Ascending aorta (tissue), 2 donors: ENCODE data around the gene CHPF2. TPM values are rescaled to one million over a fixed set of nuclear protein-coding genes. Genes with fewer than 3 reads are reported as not detected.

ENCODE experiments used
- DNase-seq, 2 donors: peaks; one replicate each; pipeline ENCODE4 v3.0.0-alpha.2; 2019; ENCODE audit warnings: low spot score in 2 of 2
- H3K27ac ChIP-seq, 2 donors: fragments of 200-600 bp; sonication (generic); one replicate each; pipeline ENCODE4 v1.5.1; 2016 to 2017; ENCODE audit warnings: mild to moderate bottlenecking in 1 of 2
- H3K27me3 ChIP-seq: fragments of 200-600 bp; sonication (generic); one replicate; pipeline ENCODE4 v1.5.1; 2017
- H3K36me3 ChIP-seq, 2 donors: fragments of 200-600 bp; sonication (generic); one replicate each; pipeline ENCODE4 v1.5.1; 2016
- H3K4me1 ChIP-seq, 2 donors: fragments of 200-600 bp; sonication (generic); one replicate each; pipeline ENCODE4 v1.5.1; 2016 to 2017; ENCODE audit warnings: mild to moderate bottlenecking in 1 of 2
- H3K4me3 ChIP-seq, 2 donors: fragments of 200-600 bp; sonication (generic); one replicate each; pipeline ENCODE4 v1.5.1; 2016 to 2017; ENCODE audit warnings: mild to moderate bottlenecking in 1 of 2
- H3K9me3 ChIP-seq, 2 donors: fragments of 200-600 bp; sonication (generic); one replicate each; pipeline ENCODE4 v1.5.1; 2016
- intact Hi-C: fragments of 100-400 bp; cut with DNase I; formaldehyde crosslinking; loops from one replicate; pipeline ENCODE4 v1.15.1; 2023
- total RNA-seq: library from RNA; depleted of rRNA; stranded (reverse); fragments of >200 nt; gene quantifications from one replicate; pipeline ENCODE4 v1.1.0, GENCODE V29; 2016
- TF ChIP-seq, protein P1 (sequence below), 3 experiments: fragments of 200-600 bp in 2 of 3; fragments of 450-650 bp in 1 of 3; sonication (generic) in 2 of 3; IDR thresholded peaks; one replicate each; pipeline ENCODE4 v1.5.1; 2016 to 2019; ENCODE audit warnings: antibody characterized with exemption in 3 of 3, mild to moderate bottlenecking in 1 of 3, moderate library complexity in 1 of 3

Gene CHPF2
- total RNA-seq, 1 donor from 2014 or later: 40.3 TPM

GRCh38 chr7:151188252-151188542 lies 44.1 kb upstream of the CHPF2 start:
- no peaks in the 10 kb centered on the region for H3K36me3 ChIP-seq
- H3K4me3 ChIP-seq: no peak overlapping the region
- no peaks in the 10 kb centered on the region for H3K27me3 ChIP-seq
- intact Hi-C loops: no loop called here
- H3K27ac ChIP-seq: no peak overlapping the region
- TF ChIP-seq, protein P1, sequence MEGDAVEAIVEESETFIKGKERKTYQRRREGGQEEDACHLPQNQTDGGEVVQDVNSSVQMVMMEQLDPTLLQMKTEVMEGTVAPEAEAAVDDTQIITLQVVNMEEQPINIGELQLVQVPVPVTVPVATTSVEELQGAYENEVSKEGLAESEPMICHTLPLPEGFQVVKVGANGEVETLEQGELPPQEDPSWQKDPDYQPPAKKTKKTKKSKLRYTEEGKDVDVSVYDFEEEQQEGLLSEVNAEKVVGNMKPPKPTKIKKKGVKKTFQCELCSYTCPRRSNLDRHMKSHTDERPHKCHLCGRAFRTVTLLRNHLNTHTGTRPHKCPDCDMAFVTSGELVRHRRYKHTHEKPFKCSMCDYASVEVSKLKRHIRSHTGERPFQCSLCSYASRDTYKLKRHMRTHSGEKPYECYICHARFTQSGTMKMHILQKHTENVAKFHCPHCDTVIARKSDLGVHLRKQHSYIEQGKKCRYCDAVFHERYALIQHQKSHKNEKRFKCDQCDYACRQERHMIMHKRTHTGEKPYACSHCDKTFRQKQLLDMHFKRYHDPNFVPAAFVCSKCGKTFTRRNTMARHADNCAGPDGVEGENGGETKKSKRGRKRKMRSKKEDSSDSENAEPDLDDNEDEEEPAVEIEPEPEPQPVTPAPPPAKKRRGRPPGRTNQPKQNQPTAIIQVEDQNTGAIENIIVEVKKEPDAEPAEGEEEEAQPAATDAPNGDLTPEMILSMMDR (IDR thresholded peaks at IDR 0.05): no peak
- H3K4me1 ChIP-seq: no peaks in the 10 kb centered on the region
- no peaks in the 10 kb centered on the region for H3K9me3 ChIP-seq
- DNase-seq: no peak

DNA sequence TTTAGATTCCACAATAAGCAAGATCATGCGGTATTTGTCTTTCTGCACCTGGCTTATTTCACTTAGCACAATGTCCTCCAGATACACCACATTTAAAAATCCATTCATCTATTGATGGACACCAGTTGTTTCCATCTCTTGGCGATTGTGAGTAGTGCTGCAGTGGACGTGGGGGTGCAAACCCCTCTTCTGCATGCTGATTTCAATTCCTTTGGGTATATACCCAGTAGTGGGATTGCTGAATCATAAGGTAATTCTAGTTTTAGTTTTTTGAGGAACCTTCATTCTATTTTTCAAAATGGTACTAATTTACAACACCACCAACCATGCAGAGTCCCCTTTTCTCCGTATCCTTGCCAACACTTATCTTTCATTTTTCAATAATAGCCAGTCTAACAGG lies 43.2 kb upstream of the CHPF2 start:
- DNase-seq: no peak
- H3K4me1 ChIP-seq: no peaks in the 10 kb centered on the region

GRCh38 chr7:151191544-151191943 lies 40.7 kb upstream of the CHPF2 start:
- intact Hi-C loops: no loop called here
- DNase-seq: no peak
- Histone ChIP-seq H3K4me3 (no peak overlapping the region), H3K9me3 (no peaks in the 10 kb centered on the region), H3K4me1 (no peaks in the 10 kb centered on the region), H3K36me3 (no peaks in the 10 kb centered on the region), H3K27ac (no peak overlapping the region), H3K27me3 (no peaks in the 10 kb centered on the region)
- TF ChIP-seq, protein P1 (IDR thresholded peaks at IDR 0.05): no peak

More for the DNA sequence above, 43.2 kb upstream of the CHPF2 start:
- Histone ChIP-seq H3K27me3 (no peaks in the 10 kb centered on the region), H3K36me3 (no peaks in the 10 kb centered on the region), H3K9me3 (no peaks in the 10 kb centered on the region), H3K4me3 (no peak overlapping the region), H3K27ac (no peak overlapping the region)
- intact Hi-C loops: no loop called here
- TF ChIP-seq, protein P1 (IDR thresholded peaks at IDR 0.05): no peak

DNA sequence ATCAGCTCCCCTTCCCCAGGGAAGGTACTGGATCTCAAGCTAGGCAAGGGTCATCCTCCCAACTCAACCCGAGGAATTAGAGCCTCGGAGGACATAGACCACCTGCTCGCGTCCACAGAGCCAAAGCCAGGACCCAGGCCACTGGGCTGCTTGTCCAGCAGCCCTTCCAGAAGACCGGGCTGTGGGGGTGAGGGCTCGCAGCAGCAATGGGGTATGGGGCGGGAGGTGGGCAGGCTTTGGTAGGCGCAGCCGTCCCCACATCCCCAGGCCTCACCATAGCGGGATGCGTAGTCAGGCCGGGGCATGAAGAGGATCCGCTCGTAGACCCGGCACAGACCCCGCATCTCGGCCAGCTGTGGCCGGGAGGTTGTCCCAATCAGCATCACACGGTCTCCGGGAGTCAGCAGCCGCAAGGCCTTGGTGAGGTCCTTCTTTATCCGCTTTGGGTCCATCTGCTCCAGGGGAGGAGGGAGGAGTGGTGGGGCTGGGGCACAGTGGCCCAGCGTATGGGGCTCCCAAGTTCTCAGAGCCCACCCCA lies 40.2 kb upstream of the CHPF2 start:
- DNase-seq: no peak
- H3K27ac ChIP-seq: no peak overlapping the region
- no peak overlapping the region for H3K4me3 ChIP-seq
- H3K9me3 ChIP-seq: no peaks in the 10 kb centered on the region
- H3K36me3 ChIP-seq: no peaks in the 10 kb centered on the region
- intact Hi-C loops: no loop called here
- no peaks in the 10 kb centered on the region for H3K27me3 ChIP-seq
- TF ChIP-seq, protein P1 (IDR thresholded peaks at IDR 0.05): no peak
- H3K4me1 ChIP-seq: no peaks in the 10 kb centered on the region

DNA sequence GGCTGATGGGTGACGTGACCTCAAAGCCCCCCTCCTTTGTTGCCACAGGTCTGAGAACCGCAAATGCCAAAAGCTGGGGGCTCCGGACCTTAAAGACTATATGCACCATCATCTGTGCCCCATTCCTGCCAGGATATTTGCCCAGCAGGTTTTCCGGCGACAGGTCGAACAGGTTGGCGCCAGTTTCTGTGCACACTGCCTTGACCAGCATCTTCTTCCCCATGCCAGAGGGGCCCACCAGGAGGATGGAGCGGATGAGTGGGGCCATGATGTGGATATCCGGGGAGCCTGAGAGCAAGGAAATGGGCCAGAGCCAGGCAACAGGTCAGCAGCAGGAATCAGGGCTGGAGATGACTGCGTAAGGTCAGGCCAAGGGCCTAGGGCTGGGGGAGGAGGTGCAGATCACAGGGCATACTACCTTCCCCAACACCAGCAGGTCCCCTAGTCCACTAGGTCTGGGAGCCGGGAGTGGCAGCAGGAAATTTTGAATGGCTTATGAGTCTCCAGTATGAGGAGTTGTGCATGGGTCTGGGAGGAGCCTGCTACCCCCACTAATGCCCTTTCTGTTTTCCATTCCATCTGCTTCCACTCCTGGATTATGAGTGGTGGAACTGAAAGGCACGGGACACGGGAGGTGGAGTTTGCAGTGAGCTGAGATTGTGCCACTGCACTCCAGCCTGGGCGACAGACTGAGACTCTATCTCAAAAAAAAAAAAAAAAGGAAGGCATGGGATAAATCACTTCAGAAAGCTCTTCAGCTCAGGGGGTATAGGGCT lies 38.9 kb upstream of the CHPF2 start:
- no peaks in the 10 kb centered on the region for H3K36me3 ChIP-seq
- TF ChIP-seq, protein P1 (IDR thresholded peaks at IDR 0.05): no peak
- DNase-seq: no peak
- H3K27ac ChIP-seq: no peak overlapping the region
- H3K9me3 ChIP-seq: no peaks in the 10 kb centered on the region
- no peak overlapping the region for H3K4me3 ChIP-seq
- intact Hi-C loops: no loop called here
- no peaks in the 10 kb centered on the region for H3K4me1 ChIP-seq
- no peaks in the 10 kb centered on the region for H3K27me3 ChIP-seq
